GM23248 (cell line): ENCODE measurements around the gene ANKRD13B. TPM values are rescaled to one million over a fixed set of nuclear protein-coding genes. Genes with fewer than 3 reads are reported as not detected.

Experiments
- DNase-seq: peaks from one replicate; pipeline ENCODE4 v3.0.0-alpha.2; 2015
- H2AFZ ChIP-seq: fragments of 200-600 bp; sonication (generic); 2 replicates; pipeline ENCODE4 v1.6.1; 2016; ENCODE audit warnings: antibody characterized with exemption
- H3F3A ChIP-seq: fragments of 200-600 bp; sonication (generic); 2 replicates; pipeline ENCODE4 v1.6.1; 2016; ENCODE audit warnings: mild to moderate bottlenecking, antibody characterized with exemption, mixed run types; ENCODE audit not compliant: insufficient read depth
- H3K27ac ChIP-seq: fragments of 200-600 bp; sonication (generic); 2 replicates; pipeline ENCODE4 v1.5.1; 2016; ENCODE audit warnings: mild to moderate bottlenecking
- H3K27me3 ChIP-seq: fragments of 200-600 bp; sonication (generic); replicated peaks from 2 replicates; pipeline ENCODE4 v1.6.1; 2016; ENCODE audit warnings: mild to moderate bottlenecking; ENCODE audit not compliant: insufficient read depth
- H3K36me3 ChIP-seq: fragments of 200-600 bp; sonication (generic); 2 replicates; pipeline ENCODE4 v1.6.1; 2016; ENCODE audit warnings: low read depth, mild to moderate bottlenecking
- H3K4me1 ChIP-seq: fragments of 200-600 bp; sonication (generic); 2 replicates; pipeline ENCODE4 v1.6.1; 2016; ENCODE audit warnings: mild to moderate bottlenecking; ENCODE audit not compliant: insufficient read depth
- H3K4me2 ChIP-seq: fragments of 200-600 bp; sonication (generic); one replicate; pipeline ENCODE4 v1.6.1; 2016; ENCODE audit warnings: mild to moderate bottlenecking; ENCODE audit not compliant: unreplicated experiment
- H3K4me3 ChIP-seq: fragments of 200-600 bp; sonication (generic); 2 replicates; pipeline ENCODE4 v1.5.1; 2016; ENCODE audit warnings: mild to moderate bottlenecking
- H3K79me2 ChIP-seq: fragments of 200-600 bp; sonication (generic); 2 replicates; pipeline ENCODE4 v1.6.1; 2016; ENCODE audit warnings: mild to moderate bottlenecking; ENCODE audit not compliant: insufficient read depth
- H3K9ac ChIP-seq: fragments of 200-600 bp; sonication (generic); 2 replicates; pipeline ENCODE4 v1.6.1; 2016; ENCODE audit warnings: mild to moderate bottlenecking
- H3K9me2 ChIP-seq: fragments of 200-600 bp; sonication (generic); 2 replicates; pipeline ENCODE4 v1.6.1; 2016; ENCODE audit warnings: mixed run types, mild to moderate bottlenecking, moderate library complexity; ENCODE audit not compliant: insufficient read depth
- H3K9me3 ChIP-seq: fragments of 200-600 bp; sonication (generic); one replicate; pipeline ENCODE4 v1.6.1; 2017; ENCODE audit warnings: low read depth
- H4K20me1 ChIP-seq: fragments of 200-600 bp; sonication (generic); 2 replicates; pipeline ENCODE4 v1.6.0; 2016; ENCODE audit not compliant: insufficient read depth
- EZH2 ChIP-seq: fragments of 200-600 bp; sonication (generic); IDR thresholded peaks from 2 replicates; pipeline ENCODE4 v1.6.1; 2018; ENCODE audit warnings: antibody characterized with exemption, mild to moderate bottlenecking; ENCODE audit not compliant: insufficient read depth, poor library complexity, severe bottlenecking
- EZH2phosphoT487 ChIP-seq: fragments of 200-600 bp; sonication (generic); IDR thresholded peaks from 2 replicates; pipeline ENCODE4 v1.6.1; 2018; ENCODE audit warnings: antibody characterized with exemption, moderate library complexity, mild to moderate bottlenecking, low read depth; ENCODE audit not compliant: insufficient read depth
- WGBS, 2 experiments: methylation state at CpG; one replicate each; pipeline ENCODE4 v1.1.6; 2015 to 2017; ENCODE audit warnings: low lambda C conversion rate in 2 of 2, low coverage in 1 of 2; ENCODE audit errors: missing lambda C conversion rate in 2 of 2; 5-methylcytosine and 5-hydroxymethylcytosine counted together
- in situ Hi-C: fragments of 300-500 bp; cut with MboI; formaldehyde crosslinking; loops from 2 replicates; pipeline ENCODE4 v1.15.0; 2020
- polyA plus RNA-seq: library from polyadenylated mRNA; unstranded; fragments of >200 nt; fragmentation: Nextera tagmentation; extraction: Ambion mirVana; gene quantifications from 2 replicates; pipeline ENCODE4 v1.2.1, GENCODE V29; 2016
- total RNA-seq: library from RNA; depleted of rRNA; stranded (reverse); fragments of >200 nt; shearing (Covaris generic); gene quantifications from 2 replicates; pipeline ENCODE4 v1.2.3, GENCODE V29; 2014

Gene ANKRD13B
- total and polyA plus RNA-seq, 2 experiments from 2014 or later: 1.7 to 9.4 TPM

- Histone ChIP-seq H3K27me3 (no peaks in the 10 kb centered on the region), H3K27ac (peak overlapping the region; percentile 54), H3F3A (peaks cover 5% of the 10 kb centered on the region; the same call in 1 of the 2 replicates), H3K4me1 (peaks cover 4% of the 10 kb centered on the region; the same call in 1 of the 2 replicates), H3K9me2 (no peaks in the 10 kb centered on the region), H3K79me2 (no peaks in the 10 kb centered on the region), H3K4me2 (peak overlapping the region; percentile 92), H3K4me3 (peak overlapping the region; percentile 91), H2AFZ (peak overlapping the region; percentile 90), H3K9ac (peak overlapping the region; percentile 67), H3K36me3 (no peaks in the 10 kb centered on the region), H3K9me3 (no peaks in the 10 kb centered on the region), H4K20me1 (no peaks in the 10 kb centered on the region)
- TF ChIP-seq EZH2 (no peak), EZH2phosphoT487 (no peak)
- in situ Hi-C loops: loop anchor here (25.0 kb wide), 1 partner anchor 105 kb away; no protein-coding TSS in a partner anchor
- peak; percentile 73 for DNase-seq
- WGBS, 2 experiments: 1 to 2% methylated on average over 44 to 58 of the region's 63 CpGs
Measured at GRCh38 chr17:29567554-29568330, 25.2 kb upstream of the ANKRD13B start.

- Histone ChIP-seq H2AFZ (peak within 1 kb of the TSS; percentile 90), H3K4me3 (peak within 1 kb of the TSS; percentile 91), H3K27me3 (no peaks in the 10 kb centered on the region), H3K79me2 (no peaks in the 10 kb centered on the region), H3K9me3 (no peaks in the 10 kb centered on the region), H3K4me2 (peak within 1 kb of the TSS; percentile 92), H3K9me2 (no peaks in the 10 kb centered on the region), H4K20me1 (no peaks in the 10 kb centered on the region), H3K27ac (peak within 1 kb of the TSS; percentile 54), H3K4me1 (peaks cover 8% of the 10 kb centered on the region; the same call in 1 of the 2 replicates), H3K36me3 (no peaks in the 10 kb centered on the region; the same call in 1 of the 2 replicates), H3K9ac (peak within 1 kb of the TSS; percentile 67), H3F3A (peaks cover 5% of the 10 kb centered on the region; the same call in 1 of the 2 replicates)
- TF ChIP-seq EZH2 (no peak), EZH2phosphoT487 (no peak)
- 2 to 4% methylated on average over 43 to 46 of the region's 85 CpGs for WGBS, 2 experiments
- DNase-seq: peak; percentile 78
- in situ Hi-C loops: loop anchor here (25.0 kb wide), 1 partner anchor 106 kb away; no protein-coding TSS in a partner anchor
Measured at GRCh38 chr17:29568331-29569244, 24.3 kb upstream of the ANKRD13B start, which contains the start of gene TP53I13. Gene TP53I13 (plus strand): TSS chr17:29568701. CDS start chr17:29568759, 58 bp downstream.

- WGBS, 2 experiments: 42% methylated on average over 14 of the region's 14 CpGs
- Histone ChIP-seq H3K4me2 (peak overlapping the region; percentile 76), H3K9ac (peak overlapping the region; percentile 67), H3K36me3 (no peaks in the 10 kb centered on the region; the same call in 1 of the 2 replicates), H3K27me3 (no peaks in the 10 kb centered on the region), H3K27ac (0 out of 2 replicates have a peak overlapping the region, but pooled peaks have one; percentile 16), H2AFZ (peak overlapping the region; percentile 74), H3K4me3 (peak overlapping the region; percentile 91), H3K9me3 (no peaks in the 10 kb centered on the region), H3F3A (peaks cover 5% of the 10 kb centered on the region; the same call in 1 of the 2 replicates), H3K4me1 (peaks cover 8% of the 10 kb centered on the region; the same call in 1 of the 2 replicates), H3K79me2 (no peaks in the 10 kb centered on the region), H4K20me1 (no peaks in the 10 kb centered on the region), H3K9me2 (no peaks in the 10 kb centered on the region)
- peak; percentile 80 for DNase-seq
- TF ChIP-seq EZH2 (no peak), EZH2phosphoT487 (no peak)
- in situ Hi-C loops: loop anchor here (25.0 kb wide), 1 partner anchor 107 kb away; no protein-coding TSS in a partner anchor
Measured at GRCh38 chr17:29569245-29569950, 23.5 kb upstream of the ANKRD13B start.
